HCT116 (cell line): ENCODE data around the gene MACF1. TPM values are rescaled to one million over a fixed set of nuclear protein-coding genes. Genes with fewer than 3 reads are reported as not detected.

ENCODE experiments used
- ATAC-seq: fragments of 200-7000 bp; cut with Tn5 transposase; 2 replicates; pipeline ENCODE4 v1.9.1; 2020; ENCODE audit warnings: mild to moderate bottlenecking, moderate library complexity
- BruUV-seq: library from RNA; stranded (reverse); fragments of 400-500 nt; replicated peaks from 2 replicates; lab custom pipeline; 2021; lab: Mats Ljungman, UMichigan
- CTCF ChIA-PET: fragments of 300-600 bp; sonication (Branson Sonifier 250); formaldehyde crosslinking; loops from one replicate; lab custom pipeline; 2021; ENCODE audit warnings: antibody characterized with exemption; lab: Charles Lee
- POLR2A ChIA-PET: fragments of 300-600, 350-600 bp; sonication (Branson Sonifier 250); formaldehyde crosslinking; loops from one replicate; lab custom pipeline; 2021; ENCODE audit warnings: antibody characterized with exemption; lab: Charles Lee
- RAD21 ChIA-PET, 2 experiments: fragments of 300-600 bp; sonication (Branson Sonifier 250); formaldehyde crosslinking; loops; one replicate each; lab custom pipeline; 2023; ENCODE audit warnings: low total read pairs in 2 of 2; ENCODE audit not compliant: uncharacterized antibody in 2 of 2, unreplicated experiment in 2 of 2, low non-redundant PET in 1 of 2; lab: Charles Lee
- DNase-seq: peaks from one replicate; pipeline ENCODE4 v3.0.0-alpha.2; 2010; ENCODE audit warnings: low read depth, low spot score
- H2AFZ ChIP-seq: fragments of 200-600 bp; shearing (Covaris generic), sonication (generic); 2 replicates; pipeline ENCODE4 v1.6.1; 2017; ENCODE audit warnings: low read depth, mixed run types, mixed read lengths, antibody characterized with exemption, low read length; ENCODE audit not compliant: poor library complexity, severe bottlenecking
- H3K27ac ChIP-seq: 2 replicates; pipeline ENCODE4 v1.5.1; 2012; ENCODE audit warnings: low read depth, low read length
- H3K27me3 ChIP-seq: fragments of 200-600 bp; sonication (generic); 2 replicates; pipeline ENCODE4 v1.6.1; 2016; ENCODE audit warnings: mixed run types, low read length, mixed read lengths; ENCODE audit not compliant: insufficient read depth
- H3K36me3 ChIP-seq, 2 experiments: fragments of 200-500 bp in 1 of 2; fragments of 200-600 bp in 1 of 2; sonication (Bioruptor generic) in 1 of 2; sonication (generic) in 1 of 2; 2 replicates each; pipeline versions ENCODE4 v1.5.1 to v1.6.1; 2014 to 2016; ENCODE audit warnings: low read length in 2 of 2, inconsistent platforms in 1 of 2, mixed read lengths in 1 of 2, mixed run types in 1 of 2; ENCODE audit not compliant: insufficient read depth in 2 of 2, control insufficient read depth in 1 of 2
- H3K4me1 ChIP-seq, 2 experiments: fragments of 200-600 bp in 1 of 2; sonication (generic) in 1 of 2; 2 replicates each; pipeline versions ENCODE4 v1.5.1 to v1.6.1; 2012 to 2017; ENCODE audit warnings: low read length in 2 of 2, inconsistent platforms in 1 of 2, mild to moderate bottlenecking in 1 of 2, mixed read lengths in 1 of 2, mixed run types in 1 of 2, moderate library complexity in 1 of 2; ENCODE audit not compliant: insufficient read depth in 2 of 2, control insufficient read depth in 1 of 2
- H3K4me2 ChIP-seq: fragments of 200-600 bp; sonication (generic); 2 replicates; pipeline ENCODE4 v1.6.1; 2017; ENCODE audit warnings: mixed run types, low read length, mixed read lengths
- H3K4me3 ChIP-seq, 2 experiments: fragments of 200-600 bp in 1 of 2; sonication (generic) in 1 of 2; replicated peaks in 1 of 2; 2 replicates each; pipeline ENCODE4 v1.5.1; 2011 to 2016; ENCODE audit warnings: low read length in 2 of 2, control low read depth in 1 of 2, low read depth in 1 of 2, mild to moderate bottlenecking in 1 of 2, mixed read lengths in 1 of 2, mixed run types in 1 of 2
- H3K79me2 ChIP-seq: fragments of 200-600 bp; sonication (generic); 2 replicates; pipeline ENCODE4 v1.6.1; 2017; ENCODE audit warnings: mild to moderate bottlenecking, mixed run types, low read length, moderate library complexity, mixed read lengths; ENCODE audit not compliant: insufficient read depth
- H3K9ac ChIP-seq: fragments of 200-600 bp; sonication (generic); 2 replicates; pipeline ENCODE4 v1.6.1; 2016; ENCODE audit warnings: low read length, mixed read lengths
- H3K9me2 ChIP-seq: fragments of 200-600 bp; sonication (generic), shearing (Covaris generic); 2 replicates; pipeline ENCODE4 v1.6.1; 2017; ENCODE audit warnings: mixed run types, mild to moderate bottlenecking, moderate library complexity; ENCODE audit not compliant: insufficient read depth
- H3K9me3 ChIP-seq, 2 experiments: fragments of 200-500 bp in 1 of 2; fragments of 200-600 bp in 1 of 2; sonication (Bioruptor generic) in 1 of 2; sonication (generic) in 1 of 2; 2 replicates each; pipeline ENCODE4 v1.6.1; 2014 to 2017; ENCODE audit warnings: low read length in 2 of 2, mixed read lengths in 2 of 2, inconsistent platforms in 1 of 2, low read depth in 1 of 2, mild to moderate bottlenecking in 1 of 2, mixed run types in 1 of 2, moderate library complexity in 1 of 2; ENCODE audit not compliant: control insufficient read depth in 1 of 2, insufficient read depth in 1 of 2
- H4K20me1 ChIP-seq: fragments of 200-600 bp; sonication (generic), shearing (Covaris generic); 2 replicates; pipeline ENCODE4 v1.6.1; 2017; ENCODE audit warnings: mixed run types, mild to moderate bottlenecking, moderate library complexity; ENCODE audit not compliant: insufficient read depth
- CBX3 ChIP-seq: IDR thresholded peaks from 2 replicates; pipeline ENCODE4 v1.6.1; 2012; ENCODE audit warnings: low read depth
- FOSL1 ChIP-seq: IDR thresholded peaks from 2 replicates; pipeline ENCODE4 v1.6.1; 2012; ENCODE audit warnings: low read depth
- JUND ChIP-seq: IDR thresholded peaks from 2 replicates; pipeline ENCODE4 v1.6.1; 2012
- MAX ChIP-seq: IDR thresholded peaks from 2 replicates; pipeline ENCODE4 v1.6.1; 2012
- POLR2A ChIP-seq: IDR thresholded peaks from 2 replicates; pipeline ENCODE4 v1.7.0; 2011; ENCODE audit warnings: borderline replicate concordance; ENCODE audit not compliant: insufficient read depth, insufficient read length; ENCODE audit errors: extremely low read depth
- POLR2AphosphoS5 ChIP-seq: IDR thresholded peaks from 2 replicates; pipeline ENCODE4 v1.6.1; 2011; ENCODE audit warnings: mild to moderate bottlenecking, low read depth, low read length, moderate library complexity
- RAD21 ChIP-seq: IDR thresholded peaks from 2 replicates; pipeline ENCODE4 v1.6.1; 2012; ENCODE audit warnings: low read depth, mild to moderate bottlenecking
- SRF ChIP-seq: IDR thresholded peaks from 2 replicates; pipeline ENCODE4 v1.6.1; 2012; ENCODE audit warnings: low read depth
- TCF7L2 ChIP-seq: IDR thresholded peaks from 2 replicates; pipeline ENCODE4 v1.7.0; 2011; ENCODE audit warnings: borderline replicate concordance, inconsistent platforms; ENCODE audit not compliant: insufficient read depth, insufficient read length; ENCODE audit errors: extremely low read depth
- intact Hi-C: fragments of 100-400 bp; cut with micrococcal nuclease; formaldehyde crosslinking; loops from 2 replicates; pipeline ENCODE4 v1.10.0; 2022
- total RNA-seq: library from RNA; stranded (reverse); gene quantifications from one replicate; pipeline ENCODE4 v1.2.1, GENCODE V29; 2021; ENCODE audit not compliant: unreplicated experiment

Gene MACF1
- total RNA-seq, 1 experiment from 2014 or later, result 146 TPM

- DNase-seq (no peak), ATAC-seq (no peak)
- intact Hi-C loops, result no loop called here
- H3K9ac ChIP-seq, result no peak overlapping the region
- H4K20me1 ChIP-seq, result no peaks in the 10 kb centered on the region
- no peak overlapping the region for H3K4me3 ChIP-seq
- H3K27me3 ChIP-seq, result no peaks in the 10 kb centered on the region
- H3K4me2 ChIP-seq, result no peak overlapping the region
- no TSS peak for BruUV-seq
- POLR2A ChIA-PET, result no interaction called here
- no peaks in the 10 kb centered on the region for H3K9me2 ChIP-seq
- no peak overlapping the region for H3K27ac ChIP-seq
- peaks cover 4 to 9% of the 10 kb centered on the region in 2 experiments; a peak in 2 of 4 replicates for H3K36me3 ChIP-seq
- no peaks in the 10 kb centered on the region for H3K4me1 ChIP-seq
- no peaks in the 10 kb centered on the region for H3K9me3 ChIP-seq
- CTCF ChIA-PET, result no interaction called here
- RAD21 ChIA-PET, result no interaction called here
- no peak for TF ChIP-seq FOSL1
- TF ChIP-seq RAD21, result no peak
- H2AFZ ChIP-seq, result no peak overlapping the region
- no peaks in the 10 kb centered on the region for H3K79me2 ChIP-seq
Measured at GRCh38 chr1:39372105-39372504, 167.6 kb downstream of the MACF1 start.

GRCh38 chr1:39376656-39377055 lies 172.2 kb downstream of the MACF1 start:
- no TSS peak for BruUV-seq
- no peak for DNase-seq
- no peaks in the 10 kb centered on the region for H3K36me3 ChIP-seq
- TF ChIP-seq CBX3, result no peak
- no peak for TF ChIP-seq TCF7L2
- no peak for TF ChIP-seq POLR2AphosphoS5
- no peak for TF ChIP-seq SRF
- no peak for TF ChIP-seq FOSL1
- TF ChIP-seq MAX, result no peak
- no peak for TF ChIP-seq JUND
- TF ChIP-seq POLR2A, result no peak
- no peaks in the 10 kb centered on the region for H4K20me1 ChIP-seq
- H3K9ac ChIP-seq, result no peak overlapping the region
- POLR2A ChIA-PET, result no interaction called here
- no peak overlapping the region for H3K4me2 ChIP-seq
- no peak overlapping the region for H3K4me3 ChIP-seq
- H3K9me2 ChIP-seq, result no peaks in the 10 kb centered on the region
- no peak overlapping the region for H3K27ac ChIP-seq
- H3K27me3 ChIP-seq, result no peaks in the 10 kb centered on the region
- H3K9me3 ChIP-seq, result no peaks in the 10 kb centered on the region
- RAD21 ChIA-PET, result no interaction called here
- H2AFZ ChIP-seq, result no peak overlapping the region
- ATAC-seq, result no peak
- H3K4me1 ChIP-seq, result peaks cover 4 to 8% of the 10 kb centered on the region in 2 experiments; a peak in 3 of 4 replicates
- CTCF ChIA-PET, result interaction anchor here (1.4 kb wide), 1 partner anchor 98 kb away, joined by 3 read pairs; no protein-coding TSS in a partner anchor
- intact Hi-C loops, result no loop called here
- H3K79me2 ChIP-seq, result no peaks in the 10 kb centered on the region
